Measurements from ENCODE around the gene KRTAP9-6.

DNA sequence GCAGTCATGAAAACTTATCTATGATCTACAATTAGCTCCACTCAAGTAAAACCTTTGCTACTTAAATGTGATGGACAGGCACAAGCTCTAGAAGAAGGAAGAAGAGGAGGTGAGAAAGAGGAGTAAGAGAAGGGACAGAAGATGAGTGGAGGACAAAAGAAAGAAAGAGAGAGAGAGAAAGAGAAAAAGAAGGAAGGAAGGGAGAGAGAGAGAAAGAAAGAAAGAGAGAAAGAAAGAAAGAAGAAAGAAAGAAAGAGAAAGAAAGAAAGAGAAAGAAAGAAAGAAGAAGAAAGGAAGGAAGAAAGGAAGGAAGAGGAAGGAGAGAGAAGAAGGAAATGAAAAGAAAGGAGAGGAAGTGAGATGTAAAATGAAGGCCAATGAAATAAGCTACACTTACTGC lies 35.1 kb upstream of the KRTAP9-6 start:
- TF ChIP-seq CTCF (IDR thresholded peaks at IDR 0.05) (no peak), TCF7L2 (IDR thresholded peaks at IDR 0.05; ENCODE audit: low read depth, low read length) (no peak)

Data from Panc1 (cell line).